Upper lobe of left lung (tissue), 4 donors: ENCODE data around the gene EXOC2.

Experiments used
- EP300 ChIP-seq, 4 donors: sonication (generic); formaldehyde crosslinking; IDR thresholded peaks; one replicate each; pipeline ENCODE4 v1.5.1; 2017; ENCODE audit warnings: antibody characterized with exemption in 4 of 4, control low read depth in 2 of 4
- POLR2A ChIP-seq, 4 donors: fragments of 450-650 bp; IDR thresholded peaks; one replicate each; pipeline ENCODE4 v1.5.1; 2016 to 2017; ENCODE audit warnings: antibody characterized with exemption in 4 of 4, mild to moderate bottlenecking in 2 of 4
- TF ChIP-seq, protein P1 (sequence below), 6 experiments: fragments of 450-650 bp in 4 of 6; fragments of 200-600 bp in 2 of 6; sonication (generic) in 2 of 6; IDR thresholded peaks; one replicate each; pipeline ENCODE4 v1.5.1; 2016 to 2019; ENCODE audit warnings: antibody characterized with exemption in 6 of 6

DNA sequence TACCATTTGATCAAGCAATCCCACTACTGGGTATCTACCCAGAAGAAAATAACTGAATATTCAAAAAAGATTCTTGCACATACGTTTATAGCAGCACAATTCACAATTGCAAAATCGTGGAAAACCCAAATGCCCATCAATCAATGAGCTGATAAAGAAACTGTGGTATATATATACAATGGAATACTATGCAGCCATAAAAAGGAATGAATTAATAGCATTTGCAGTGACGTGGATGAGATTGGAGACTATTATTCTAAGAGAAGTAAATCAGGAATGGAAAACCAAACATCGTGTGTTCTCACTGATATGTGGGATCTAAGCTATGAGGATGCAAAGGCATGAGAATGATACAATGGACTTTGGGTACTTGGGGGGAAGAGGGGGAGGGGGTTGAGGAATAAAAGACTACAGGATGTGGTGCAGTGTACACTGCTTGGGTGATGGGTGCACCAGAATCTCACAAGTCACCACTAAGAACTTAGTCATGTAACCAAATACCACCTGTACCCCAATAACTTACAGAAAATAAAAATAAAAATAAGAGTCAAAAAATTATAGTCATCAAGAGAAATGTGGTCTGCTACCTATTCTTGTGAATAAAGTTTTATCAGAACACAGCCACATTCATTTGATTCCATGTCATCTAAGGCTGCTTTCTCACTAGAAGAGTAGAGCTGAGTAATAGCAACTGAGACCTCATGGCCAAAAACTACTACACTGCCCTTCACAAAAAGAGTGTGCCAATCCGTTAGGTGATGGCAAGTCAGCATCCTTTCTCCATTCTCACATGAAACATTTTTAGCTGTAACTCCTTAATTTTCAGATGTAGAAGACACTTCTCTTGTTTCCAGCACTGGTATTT is 27.3 kb downstream of the EXOC2 start:
- TF ChIP-seq, protein P1, sequence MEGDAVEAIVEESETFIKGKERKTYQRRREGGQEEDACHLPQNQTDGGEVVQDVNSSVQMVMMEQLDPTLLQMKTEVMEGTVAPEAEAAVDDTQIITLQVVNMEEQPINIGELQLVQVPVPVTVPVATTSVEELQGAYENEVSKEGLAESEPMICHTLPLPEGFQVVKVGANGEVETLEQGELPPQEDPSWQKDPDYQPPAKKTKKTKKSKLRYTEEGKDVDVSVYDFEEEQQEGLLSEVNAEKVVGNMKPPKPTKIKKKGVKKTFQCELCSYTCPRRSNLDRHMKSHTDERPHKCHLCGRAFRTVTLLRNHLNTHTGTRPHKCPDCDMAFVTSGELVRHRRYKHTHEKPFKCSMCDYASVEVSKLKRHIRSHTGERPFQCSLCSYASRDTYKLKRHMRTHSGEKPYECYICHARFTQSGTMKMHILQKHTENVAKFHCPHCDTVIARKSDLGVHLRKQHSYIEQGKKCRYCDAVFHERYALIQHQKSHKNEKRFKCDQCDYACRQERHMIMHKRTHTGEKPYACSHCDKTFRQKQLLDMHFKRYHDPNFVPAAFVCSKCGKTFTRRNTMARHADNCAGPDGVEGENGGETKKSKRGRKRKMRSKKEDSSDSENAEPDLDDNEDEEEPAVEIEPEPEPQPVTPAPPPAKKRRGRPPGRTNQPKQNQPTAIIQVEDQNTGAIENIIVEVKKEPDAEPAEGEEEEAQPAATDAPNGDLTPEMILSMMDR (IDR thresholded peaks at IDR 0.05) = no peak
- TF ChIP-seq POLR2A (IDR thresholded peaks at IDR 0.05) (no peak), EP300 (IDR thresholded peaks at IDR 0.05) (no peak)
